ENCODE data around the gene SYNGR4. TPM values are rescaled to one million over a fixed set of nuclear protein-coding genes. Genes with fewer than 3 reads are reported as not detected.

SYNGR4 gene
- total RNA-seq, 1 donor from 2014 or later: not detected

DNA sequence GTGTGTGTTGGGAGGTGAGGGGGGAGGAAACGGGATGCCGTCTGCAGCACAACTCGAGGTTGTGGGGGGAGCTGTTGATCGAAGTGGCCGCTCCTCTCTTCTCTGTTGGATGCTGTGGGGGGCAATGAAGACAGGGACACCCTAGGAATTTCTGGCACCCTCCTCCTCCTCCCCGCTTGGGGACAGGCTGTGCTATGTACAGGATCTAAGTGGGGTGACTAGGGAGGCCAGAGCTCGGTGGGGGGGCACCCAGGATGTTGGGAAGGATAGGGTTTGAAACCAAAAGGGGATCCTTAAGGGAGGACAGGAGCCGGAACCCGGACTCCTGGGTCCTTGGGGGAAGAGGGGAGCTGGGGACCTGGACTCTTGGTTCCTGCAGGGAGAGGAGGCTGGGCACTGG is 31.3 kb downstream of the SYNGR4 start:
- Histone ChIP-seq H3K79me2 (ENCODE audit: low read depth) (peaks cover 8% of the 10 kb centered on the region), H3K4me1 (peaks cover 29% of the 10 kb centered on the region), H3K4me2 (no peak overlapping the region), H3K36me3 (no peaks in the 10 kb centered on the region), H2AFZ (replicated peaks) (no peak overlapping the region), H3F3A (ENCODE audit: low read depth) (peaks cover 35% of the 10 kb centered on the region), H4K20me1 (ENCODE audit: low read depth) (no peaks in the 10 kb centered on the region), H3K9me3 (ENCODE audit: low read depth) (no peaks in the 10 kb centered on the region), H3K4me3 (no peak overlapping the region), H3K9ac (no peak overlapping the region), H3K27me3 (peaks cover 69% of the 10 kb centered on the region), H3K27ac (no peak overlapping the region)
- Mint-ChIP-seq H3K9me3 (peaks cover 2% of the 10 kb centered on the region), H3K27me3 (ENCODE audit: insufficient read depth, low read depth) (peaks cover 43% of the 10 kb centered on the region), H3K36me3 (peaks cover 2% of the 10 kb centered on the region), H3K4me3 (peak overlapping the region; percentile 75), H3K27ac (no peak overlapping the region), H3K4me1 (peaks cover 62% of the 10 kb centered on the region)
- DNase-seq (ENCODE audit: low spot score): no peak
- TF ChIP-seq EZH2 (IDR thresholded peaks at IDR 0.05) (no peak), EZH2phosphoT487 (IDR thresholded peaks at IDR 0.05) (no peak)
- TF ChIP-seq, protein P1, sequence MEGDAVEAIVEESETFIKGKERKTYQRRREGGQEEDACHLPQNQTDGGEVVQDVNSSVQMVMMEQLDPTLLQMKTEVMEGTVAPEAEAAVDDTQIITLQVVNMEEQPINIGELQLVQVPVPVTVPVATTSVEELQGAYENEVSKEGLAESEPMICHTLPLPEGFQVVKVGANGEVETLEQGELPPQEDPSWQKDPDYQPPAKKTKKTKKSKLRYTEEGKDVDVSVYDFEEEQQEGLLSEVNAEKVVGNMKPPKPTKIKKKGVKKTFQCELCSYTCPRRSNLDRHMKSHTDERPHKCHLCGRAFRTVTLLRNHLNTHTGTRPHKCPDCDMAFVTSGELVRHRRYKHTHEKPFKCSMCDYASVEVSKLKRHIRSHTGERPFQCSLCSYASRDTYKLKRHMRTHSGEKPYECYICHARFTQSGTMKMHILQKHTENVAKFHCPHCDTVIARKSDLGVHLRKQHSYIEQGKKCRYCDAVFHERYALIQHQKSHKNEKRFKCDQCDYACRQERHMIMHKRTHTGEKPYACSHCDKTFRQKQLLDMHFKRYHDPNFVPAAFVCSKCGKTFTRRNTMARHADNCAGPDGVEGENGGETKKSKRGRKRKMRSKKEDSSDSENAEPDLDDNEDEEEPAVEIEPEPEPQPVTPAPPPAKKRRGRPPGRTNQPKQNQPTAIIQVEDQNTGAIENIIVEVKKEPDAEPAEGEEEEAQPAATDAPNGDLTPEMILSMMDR (IDR thresholded peaks at IDR 0.05): no peak

DNA sequence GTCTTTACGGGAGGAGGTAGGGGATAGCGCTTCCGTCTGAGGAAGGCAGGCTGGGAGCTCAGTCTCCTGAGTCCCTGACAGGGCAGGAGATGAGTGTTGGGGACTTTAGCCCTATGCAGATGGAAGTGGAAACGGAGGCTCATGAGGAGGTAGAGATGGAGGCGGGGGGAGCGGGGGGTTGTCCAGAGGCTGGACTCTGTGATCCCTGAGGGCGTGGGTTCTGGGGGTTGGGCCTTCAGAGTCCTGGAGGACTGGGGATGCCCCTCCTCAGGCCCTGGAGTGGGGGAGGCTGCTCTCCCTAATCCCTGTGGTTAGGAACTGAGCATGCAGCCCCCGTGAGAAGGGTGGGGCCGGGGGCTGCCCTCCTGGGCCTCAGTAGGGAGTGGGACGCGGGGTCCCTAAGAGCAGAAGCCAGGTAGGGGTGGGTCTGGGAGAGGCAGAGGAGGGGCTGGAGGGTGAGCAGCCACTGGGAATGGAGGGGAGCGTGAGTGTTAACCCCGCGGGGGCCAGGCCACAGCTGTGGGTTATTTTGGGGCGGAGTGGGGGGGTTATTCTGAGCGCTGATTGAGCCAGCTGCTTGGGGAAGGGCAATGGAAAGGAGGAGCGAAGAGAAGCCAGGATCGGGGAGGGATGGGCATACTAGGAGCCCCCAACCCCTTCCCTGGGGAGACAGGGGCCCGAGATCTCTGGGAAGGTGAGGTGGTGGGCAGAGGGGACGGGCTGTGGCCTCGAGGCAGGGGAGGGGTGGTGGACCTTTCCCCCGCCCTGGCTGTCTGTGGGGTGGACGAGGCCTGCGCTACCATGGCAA is 32.1 kb downstream of the SYNGR4 start:
- Histone ChIP-seq H3K9me3 (ENCODE audit: low read depth) (no peaks in the 10 kb centered on the region), H3K4me2 (peak overlapping the region; percentile 18), H3F3A (ENCODE audit: low read depth) (peaks cover 35% of the 10 kb centered on the region), H3K27ac (no peak overlapping the region), H3K4me1 (peaks cover 29% of the 10 kb centered on the region), H3K9ac (no peak overlapping the region), H3K36me3 (no peaks in the 10 kb centered on the region), H2AFZ (replicated peaks) (no peak overlapping the region), H3K79me2 (ENCODE audit: low read depth) (peaks cover 1% of the 10 kb centered on the region), H3K27me3 (peaks cover 69% of the 10 kb centered on the region), H3K4me3 (no peak overlapping the region), H4K20me1 (ENCODE audit: low read depth) (no peaks in the 10 kb centered on the region)
- Mint-ChIP-seq H3K36me3 (peaks cover 2% of the 10 kb centered on the region), H3K4me1 (peaks cover 63% of the 10 kb centered on the region), H3K9me3 (peaks cover 2% of the 10 kb centered on the region), H3K4me3 (peak overlapping the region; percentile 74), H3K27ac (no peak overlapping the region), H3K27me3 (ENCODE audit: insufficient read depth, low read depth) (peaks cover 47% of the 10 kb centered on the region)
- TF ChIP-seq EZH2 (IDR thresholded peaks at IDR 0.05) (no peak), EZH2phosphoT487 (IDR thresholded peaks at IDR 0.05) (no peak)
- TF ChIP-seq, protein P1 (IDR thresholded peaks at IDR 0.05): no peak
- DNase-seq (ENCODE audit: low spot score): peak; percentile 41

DNA sequence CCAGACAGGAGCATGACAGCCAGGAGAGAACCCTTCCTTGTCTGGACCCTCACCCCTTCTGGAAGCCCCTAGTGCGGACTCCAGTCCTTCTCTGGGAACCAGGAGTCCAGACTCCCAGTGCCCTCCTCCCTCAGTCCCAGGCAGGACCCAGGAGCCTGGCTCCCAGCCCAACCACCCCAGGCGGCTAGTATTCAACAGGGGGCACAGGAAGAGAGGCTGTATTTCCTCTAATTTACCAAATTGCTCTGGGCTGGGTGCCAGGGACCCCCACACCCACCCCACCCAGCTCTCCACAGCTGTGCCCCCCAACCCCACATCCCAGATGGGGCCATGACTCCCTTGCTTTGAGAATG is 32.6 kb downstream of the SYNGR4 start:
- Mint-ChIP-seq H3K27ac (no peak overlapping the region), H3K9me3 (peaks cover 2% of the 10 kb centered on the region), H3K27me3 (ENCODE audit: insufficient read depth, low read depth) (peaks cover 45% of the 10 kb centered on the region), H3K4me1 (peaks cover 60% of the 10 kb centered on the region), H3K4me3 (peak overlapping the region; percentile 52), H3K36me3 (peaks cover 2% of the 10 kb centered on the region)
- H4K20me1 ChIP-seq (ENCODE audit: low read depth): no peaks in the 10 kb centered on the region
- no peaks in the 10 kb centered on the region for H3K79me2 ChIP-seq (ENCODE audit: low read depth)
- peaks cover 29% of the 10 kb centered on the region for H3K4me1 ChIP-seq
- no peaks in the 10 kb centered on the region for H3K9me3 ChIP-seq (ENCODE audit: low read depth)
- no peak overlapping the region for H3K9ac ChIP-seq
- peaks cover 35% of the 10 kb centered on the region for H3F3A ChIP-seq (ENCODE audit: low read depth)
- H3K27ac ChIP-seq: no peak overlapping the region
- H3K36me3 ChIP-seq: no peaks in the 10 kb centered on the region
- TF ChIP-seq EZH2phosphoT487 (IDR thresholded peaks at IDR 0.05): no peak
- no peak for TF ChIP-seq EZH2 (IDR thresholded peaks at IDR 0.05)
- TF ChIP-seq, protein P1 (IDR thresholded peaks at IDR 0.05): no peak
- no peak overlapping the region for H2AFZ ChIP-seq (replicated peaks)
- no peak for DNase-seq (ENCODE audit: low spot score)
- H3K4me3 ChIP-seq: no peak overlapping the region
- no peak overlapping the region for H3K4me2 ChIP-seq
- H3K27me3 ChIP-seq: peaks cover 69% of the 10 kb centered on the region

Data from neural progenitor cell (in vitro differentiated cells).